ENCODE data around the gene BID.

- TF ChIP-seq, protein P1, sequence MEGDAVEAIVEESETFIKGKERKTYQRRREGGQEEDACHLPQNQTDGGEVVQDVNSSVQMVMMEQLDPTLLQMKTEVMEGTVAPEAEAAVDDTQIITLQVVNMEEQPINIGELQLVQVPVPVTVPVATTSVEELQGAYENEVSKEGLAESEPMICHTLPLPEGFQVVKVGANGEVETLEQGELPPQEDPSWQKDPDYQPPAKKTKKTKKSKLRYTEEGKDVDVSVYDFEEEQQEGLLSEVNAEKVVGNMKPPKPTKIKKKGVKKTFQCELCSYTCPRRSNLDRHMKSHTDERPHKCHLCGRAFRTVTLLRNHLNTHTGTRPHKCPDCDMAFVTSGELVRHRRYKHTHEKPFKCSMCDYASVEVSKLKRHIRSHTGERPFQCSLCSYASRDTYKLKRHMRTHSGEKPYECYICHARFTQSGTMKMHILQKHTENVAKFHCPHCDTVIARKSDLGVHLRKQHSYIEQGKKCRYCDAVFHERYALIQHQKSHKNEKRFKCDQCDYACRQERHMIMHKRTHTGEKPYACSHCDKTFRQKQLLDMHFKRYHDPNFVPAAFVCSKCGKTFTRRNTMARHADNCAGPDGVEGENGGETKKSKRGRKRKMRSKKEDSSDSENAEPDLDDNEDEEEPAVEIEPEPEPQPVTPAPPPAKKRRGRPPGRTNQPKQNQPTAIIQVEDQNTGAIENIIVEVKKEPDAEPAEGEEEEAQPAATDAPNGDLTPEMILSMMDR (IDR thresholded peaks at IDR 0.05), result no peak
- TF ChIP-seq POLR2A (IDR thresholded peaks at IDR 0.05), result no peak
These were observed 1.9 kb downstream of the BID start for GRCh38 chr22:17772249-17772957.

Measured in adrenal gland (tissue), 5 donors.